Immature natural killer cell (primary cell): ENCODE measurements around the gene RAB18. TPM values are rescaled to one million over a fixed set of nuclear protein-coding genes. Genes with fewer than 3 reads are reported as not detected.

Experiments used
- DNase-seq, 3 donors: peaks; one replicate each; pipeline ENCODE4 v3.0.0; 2022; ENCODE audit warnings: mixed read lengths in 1 of 3
- H3K27ac Mint-ChIP-seq, 6 donors: one replicate each; pipeline ENCODE4 v1.8.0; 2020; ENCODE audit warnings: mixed read lengths in 6 of 6, mild to moderate bottlenecking in 5 of 6, inconsistent platforms in 4 of 6, moderate library complexity in 3 of 6
- H3K27me3 Mint-ChIP-seq, 3 donors: one replicate each; pipeline ENCODE4 v1.8.0; 2020 to 2021; ENCODE audit warnings: low read depth in 3 of 3, mild to moderate bottlenecking in 3 of 3, mixed read lengths in 3 of 3, moderate library complexity in 3 of 3, inconsistent platforms in 1 of 3
- H3K36me3 Mint-ChIP-seq, 3 donors: one replicate each; pipeline ENCODE4 v1.8.0; 2020; ENCODE audit warnings: mixed read lengths in 3 of 3, inconsistent platforms in 2 of 3, mild to moderate bottlenecking in 2 of 3
- H3K4me1 Mint-ChIP-seq, 2 donors: one replicate each; pipeline ENCODE4 v1.8.0; 2020; ENCODE audit warnings: inconsistent platforms in 2 of 2, mild to moderate bottlenecking in 2 of 2, mixed read lengths in 2 of 2, moderate library complexity in 1 of 2
- H3K4me3 Mint-ChIP-seq, 5 donors: one replicate each; pipeline ENCODE4 v1.8.0; 2020; ENCODE audit warnings: mild to moderate bottlenecking in 5 of 5, mixed read lengths in 5 of 5, inconsistent platforms in 3 of 5, moderate library complexity in 3 of 5
- H3K9me3 Mint-ChIP-seq, 6 donors: one replicate each; pipeline ENCODE4 v1.8.0; 2020; ENCODE audit warnings: mild to moderate bottlenecking in 6 of 6, mixed read lengths in 6 of 6, inconsistent platforms in 4 of 6, moderate library complexity in 3 of 6
- polyA plus RNA-seq, 3 donors: library from polyadenylated mRNA; unstranded; fragments of 300-500 nt; fragmentation: Illumina TruSeq; gene quantifications; one replicate each; pipeline ENCODE4 v1.2.3, GENCODE V29; 2021

Gene RAB18
- polyA plus RNA-seq, 3 donors from 2014 or later, result 93.4 to 154 (median 109) TPM

DNA sequence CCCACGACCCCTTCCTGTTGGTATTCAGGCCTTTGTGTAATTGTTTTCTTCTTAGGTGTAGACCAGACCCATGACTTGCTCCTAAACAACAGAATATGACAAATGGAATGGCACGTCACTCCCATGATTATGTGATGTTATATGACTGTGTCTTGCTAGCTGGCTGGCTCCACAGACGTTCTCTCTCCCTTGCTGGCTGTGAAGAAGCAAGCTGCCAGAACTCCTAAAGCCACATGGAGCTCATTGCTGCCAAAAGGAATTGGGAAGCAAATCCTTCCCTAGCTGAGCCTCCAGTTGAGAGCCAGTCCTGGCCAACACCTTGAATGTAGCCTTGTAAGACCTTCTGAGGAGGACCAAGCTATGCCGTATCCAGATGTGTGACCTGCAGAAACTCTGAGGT is 74.2 kb downstream of the RAB18 start:
- Mint-ChIP-seq H3K27ac (no peak overlapping the region), H3K9me3 (peaks cover 0 to 3% (median 0%) of the 10 kb centered on the region in 6 donors), H3K27me3 (peaks cover 2 to 4% (median 2%) of the 10 kb centered on the region in 3 donors), H3K4me3 (no peak overlapping the region), H3K4me1 (peaks cover 0 to under 1% of the 10 kb centered on the region in 2 donors), H3K36me3 (peaks cover 0 to 6% (median 6%) of the 10 kb centered on the region in 3 donors)
- DNase-seq, result no peak

DNA sequence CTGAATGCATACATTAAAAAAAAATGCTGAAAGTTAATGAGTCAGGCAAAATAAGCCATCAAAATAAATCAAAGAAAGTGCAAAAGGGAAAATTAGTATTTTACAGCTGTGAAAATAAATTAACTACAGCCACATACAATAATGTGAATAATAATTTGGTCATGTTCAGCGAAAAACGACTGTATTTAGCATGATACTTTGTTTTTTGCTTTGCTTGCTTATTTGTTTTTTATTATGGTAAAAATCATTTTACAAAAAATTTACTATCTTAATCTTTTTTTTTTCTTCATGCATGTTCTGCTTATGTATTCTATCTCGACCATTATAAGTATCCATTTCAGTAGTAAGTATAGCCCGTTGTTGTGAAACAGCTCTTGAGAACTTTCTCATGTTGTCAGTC is 77.1 kb downstream of the RAB18 start:
- Mint-ChIP-seq H3K27ac (no peak overlapping the region), H3K4me3 (no peak overlapping the region), H3K4me1 (no peaks in the 10 kb centered on the region), H3K9me3 (peaks cover 0 to under 1% (median 0%) of the 10 kb centered on the region in 6 donors), H3K36me3 (peaks cover 0 to 11% (median 6%) of the 10 kb centered on the region in 3 donors), H3K27me3 (peaks cover 0 to 2% (median under 1%) of the 10 kb centered on the region in 3 donors)
- DNase-seq, result no peak

DNA sequence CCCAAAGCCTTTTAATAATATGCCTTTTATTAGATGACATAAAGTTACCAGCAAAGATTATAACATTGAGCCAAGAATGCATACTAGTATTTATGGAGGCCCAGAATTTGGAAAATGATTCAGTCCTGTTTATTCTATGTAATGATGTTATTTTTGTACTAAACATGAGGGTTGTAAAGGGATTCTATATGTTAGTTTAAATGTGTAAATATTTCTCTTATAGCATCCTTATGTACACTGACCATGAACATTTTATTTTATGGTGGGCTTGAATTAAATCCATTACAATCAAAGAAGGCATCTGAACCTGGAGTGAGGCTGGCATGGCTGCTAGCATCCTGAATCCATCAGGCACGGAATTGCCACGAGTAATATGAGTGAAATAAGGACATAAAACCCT is 80.2 kb downstream of the RAB18 start:
- Mint-ChIP-seq H3K27me3 (peaks cover 1 to 11% (median 4%) of the 10 kb centered on the region in 3 donors), H3K36me3 (peaks cover 0 to 12% (median 9%) of the 10 kb centered on the region in 3 donors), H3K9me3 (peaks cover 3 to 14% (median 10%) of the 10 kb centered on the region in 6 donors), H3K27ac (peak overlapping the region in 1 of 6 donors; percentile 60), H3K4me3 (no peak overlapping the region), H3K4me1 (no peaks in the 10 kb centered on the region)
- no peak for DNase-seq

Other genes with a start within 250 kb of the RAB18 start
- gene MKX, start 241.5 kb downstream of the RAB18 start, polyA plus RNA-seq, result not detected